OCI-LY1 (cell line): ENCODE results near the gene CLRN1.

Experiments
- EZH2 ChIP-seq: fragments of 200-600 bp; sonication (generic), shearing (Covaris generic); IDR thresholded peaks from 2 replicates; pipeline ENCODE4 v1.8.0; 2017; ENCODE audit warnings: borderline replicate concordance, mixed run types, mild to moderate bottlenecking, antibody characterized with exemption, low read length, moderate library complexity, mixed read lengths
- TF ChIP-seq, protein P1 (sequence below): fragments of 200-600 bp; sonication (generic), shearing (Covaris generic); IDR thresholded peaks from 2 replicates; pipeline ENCODE4 v1.5.1; 2017; ENCODE audit warnings: mild to moderate bottlenecking, antibody characterized with exemption, low read length, moderate library complexity, mixed read lengths

DNA sequence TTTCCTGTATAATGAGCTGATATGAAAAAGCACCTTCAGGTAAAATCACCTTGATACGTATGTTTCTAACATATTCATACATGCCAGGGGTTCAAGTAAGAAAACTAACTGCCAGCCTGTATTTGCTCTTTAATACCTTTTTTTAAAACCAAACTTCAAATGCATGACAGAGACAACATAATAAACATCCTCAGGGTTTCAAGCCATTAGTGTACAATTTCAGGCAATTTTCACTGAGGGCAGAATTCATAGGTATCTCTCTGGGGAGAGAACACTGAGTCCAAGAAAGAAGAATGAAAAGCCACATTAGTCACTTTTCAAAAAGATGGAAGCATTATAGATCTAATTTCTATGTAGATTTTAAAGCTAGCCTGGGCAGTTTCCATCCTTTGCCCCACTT is 94.2 kb downstream of the CLRN1 start:
- TF ChIP-seq, protein P1, sequence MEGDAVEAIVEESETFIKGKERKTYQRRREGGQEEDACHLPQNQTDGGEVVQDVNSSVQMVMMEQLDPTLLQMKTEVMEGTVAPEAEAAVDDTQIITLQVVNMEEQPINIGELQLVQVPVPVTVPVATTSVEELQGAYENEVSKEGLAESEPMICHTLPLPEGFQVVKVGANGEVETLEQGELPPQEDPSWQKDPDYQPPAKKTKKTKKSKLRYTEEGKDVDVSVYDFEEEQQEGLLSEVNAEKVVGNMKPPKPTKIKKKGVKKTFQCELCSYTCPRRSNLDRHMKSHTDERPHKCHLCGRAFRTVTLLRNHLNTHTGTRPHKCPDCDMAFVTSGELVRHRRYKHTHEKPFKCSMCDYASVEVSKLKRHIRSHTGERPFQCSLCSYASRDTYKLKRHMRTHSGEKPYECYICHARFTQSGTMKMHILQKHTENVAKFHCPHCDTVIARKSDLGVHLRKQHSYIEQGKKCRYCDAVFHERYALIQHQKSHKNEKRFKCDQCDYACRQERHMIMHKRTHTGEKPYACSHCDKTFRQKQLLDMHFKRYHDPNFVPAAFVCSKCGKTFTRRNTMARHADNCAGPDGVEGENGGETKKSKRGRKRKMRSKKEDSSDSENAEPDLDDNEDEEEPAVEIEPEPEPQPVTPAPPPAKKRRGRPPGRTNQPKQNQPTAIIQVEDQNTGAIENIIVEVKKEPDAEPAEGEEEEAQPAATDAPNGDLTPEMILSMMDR = no peak
- no peak for TF ChIP-seq EZH2
